Spinal cord (tissue), 10 donors: ENCODE data around the gene TMEM131L. TPM values are rescaled to one million over a fixed set of nuclear protein-coding genes. Genes with fewer than 3 reads are reported as not detected.

Experiments used
- DNase-seq, 6 donors: peaks; one replicate each; pipeline versions ENCODE4 v3.0.0 to v3.0.0-alpha.2; 2013 to 2015; ENCODE audit warnings: low spot score in 6 of 6, low read depth in 4 of 6
- H3K27ac ChIP-seq: one replicate; pipeline ENCODE4 v1.5.1; 2013; ENCODE audit warnings: low read depth, low read length, control low read depth
- H3K27me3 ChIP-seq: one replicate; pipeline ENCODE4 v1.6.1; 2013; ENCODE audit warnings: low read length; ENCODE audit not compliant: control insufficient read depth, insufficient read depth
- H3K36me3 ChIP-seq: one replicate; pipeline ENCODE4 v1.6.1; 2013; ENCODE audit warnings: low read length; ENCODE audit not compliant: control insufficient read depth, insufficient read depth
- H3K4me1 ChIP-seq: one replicate; pipeline ENCODE4 v1.6.1; 2013; ENCODE audit warnings: low read length; ENCODE audit not compliant: control insufficient read depth, insufficient read depth
- H3K4me3 ChIP-seq: one replicate; pipeline ENCODE4 v1.5.1; 2013; ENCODE audit warnings: low read depth, low read length, control low read depth
- H3K9me3 ChIP-seq: one replicate; pipeline ENCODE4 v1.6.1; 2013; ENCODE audit warnings: low read length; ENCODE audit not compliant: control insufficient read depth, insufficient read depth
- WGBS: methylation state at CpG from one replicate; pipeline ENCODE4 v1.1.5; 2013; ENCODE audit warnings: missing lambda C conversion rate; ENCODE audit not compliant: insufficient coverage; 5-methylcytosine and 5-hydroxymethylcytosine counted together
- polyA plus RNA-seq, 2 donors: library from polyadenylated mRNA; unstranded; fragments of 120-200 nt; gene quantifications; one replicate each; pipeline ENCODE4 v1.2.1, GENCODE V29; 2013; ENCODE audit not compliant: insufficient read length in 2 of 2
- total RNA-seq, 2 donors: library from RNA; depleted of rRNA in 1 of 2; stranded (reverse); fragments of 120-200 nt in 1 of 2; fragments of >200 nt in 1 of 2; gene quantifications; one replicate each; pipeline versions ENCODE4 v1.2.3 to v1.2.4, GENCODE V29; 2013 to 2014
- donor health status: healthy.

TMEM131L gene
- total and polyA plus RNA-seq, 4 donors = 6.5 to 18.1 (median 12.4) TPM

DNA sequence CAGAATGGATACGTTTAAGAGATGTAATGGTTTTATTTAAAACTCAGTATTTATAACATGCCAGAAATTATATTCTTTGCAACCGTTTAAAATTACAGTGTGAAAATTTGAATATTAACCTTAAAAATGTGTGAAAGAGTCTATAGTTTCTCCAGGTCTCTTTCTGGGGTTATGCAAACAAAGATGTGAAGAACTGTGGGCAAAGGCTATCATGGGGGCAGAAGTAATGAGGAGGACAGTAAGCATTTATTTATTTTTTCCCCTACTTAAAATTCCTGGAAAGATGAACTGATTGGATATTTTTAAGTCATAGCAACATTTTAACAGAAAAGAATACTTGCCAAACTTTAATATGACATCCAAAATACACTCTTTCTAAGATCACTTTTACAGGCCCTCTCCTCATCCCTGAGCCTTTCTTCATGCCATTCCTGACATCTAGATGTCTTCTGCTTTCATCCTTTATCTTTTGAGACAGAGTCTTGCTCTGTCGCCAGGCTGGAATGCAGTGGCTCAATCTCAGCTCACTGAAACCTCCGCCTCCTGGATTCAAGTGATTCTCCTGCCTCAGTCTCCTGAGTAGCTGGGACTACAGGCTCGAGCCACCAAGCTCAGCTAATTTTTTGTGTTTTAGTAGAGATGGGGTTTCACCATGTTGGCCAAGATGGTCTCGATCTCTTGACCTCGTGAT lies 46.1 kb downstream of the TMEM131L start:
- no peaks in the 10 kb centered on the region for H3K9me3 ChIP-seq
- no peak overlapping the region for H3K4me3 ChIP-seq
- H3K4me1 ChIP-seq = no peaks in the 10 kb centered on the region
- WGBS = 66% methylated on average over 4 of the region's 7 CpGs
- no peak for DNase-seq
- no peak overlapping the region for H3K27ac ChIP-seq
- H3K36me3 ChIP-seq = no peaks in the 10 kb centered on the region
- H3K27me3 ChIP-seq = no peaks in the 10 kb centered on the region

DNA sequence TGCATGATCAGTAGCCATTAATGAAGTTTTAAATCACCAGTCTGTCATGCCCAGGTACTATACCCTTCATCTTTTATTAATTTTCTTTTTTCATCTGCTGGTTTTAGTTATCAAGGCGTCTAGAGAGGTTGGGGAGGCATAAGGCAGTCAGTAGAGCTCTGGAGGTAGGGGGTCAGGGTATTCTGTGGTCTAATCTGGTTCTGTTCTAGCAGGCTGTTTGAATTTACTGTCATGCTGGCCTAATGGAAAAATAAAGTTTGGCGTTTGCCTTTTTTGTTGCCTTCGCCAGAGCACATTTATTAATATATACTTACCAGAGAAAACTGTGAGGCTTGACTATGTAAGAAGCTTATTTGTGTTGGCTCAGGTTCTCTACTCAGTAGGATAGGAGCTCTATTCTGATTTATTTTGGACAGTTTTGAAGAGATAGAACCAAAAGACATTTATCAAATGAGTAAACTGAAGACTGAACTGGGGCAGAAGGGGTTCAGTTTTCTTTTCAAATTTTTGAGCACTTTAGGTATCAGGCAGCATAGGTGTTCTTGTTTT lies 46.9 kb downstream of the TMEM131L start:
- Histone ChIP-seq H3K9me3 (no peaks in the 10 kb centered on the region), H3K27ac (no peak overlapping the region), H3K27me3 (no peaks in the 10 kb centered on the region), H3K36me3 (no peaks in the 10 kb centered on the region), H3K4me3 (no peak overlapping the region), H3K4me1 (no peaks in the 10 kb centered on the region)
- no CpG with 5 or more reads among the region's 3 CpGs for WGBS
- no peak for DNase-seq

DNA sequence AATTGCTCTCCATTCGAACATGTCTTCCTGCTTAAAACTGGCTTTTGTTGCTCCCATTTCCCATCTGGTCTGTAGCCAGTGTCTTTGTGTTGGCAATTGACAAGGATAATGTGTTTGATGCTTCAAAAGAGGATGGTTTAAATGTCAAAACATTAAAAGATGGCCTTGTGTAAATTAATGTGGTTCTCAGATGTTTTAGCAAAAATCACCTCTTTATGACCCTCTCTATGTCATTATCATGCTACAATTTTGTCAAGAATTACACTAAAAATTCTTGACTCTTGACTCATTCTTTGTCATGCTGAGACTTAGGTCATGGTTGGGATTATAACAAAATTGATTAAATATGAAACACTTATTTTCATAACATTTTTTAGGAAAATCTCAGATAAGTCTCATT lies 47.4 kb downstream of the TMEM131L start:
- WGBS = no CpG with 5 or more reads among the region's 1 CpG
- H3K9me3 ChIP-seq = no peaks in the 10 kb centered on the region
- H3K27ac ChIP-seq = no peak overlapping the region

DNA sequence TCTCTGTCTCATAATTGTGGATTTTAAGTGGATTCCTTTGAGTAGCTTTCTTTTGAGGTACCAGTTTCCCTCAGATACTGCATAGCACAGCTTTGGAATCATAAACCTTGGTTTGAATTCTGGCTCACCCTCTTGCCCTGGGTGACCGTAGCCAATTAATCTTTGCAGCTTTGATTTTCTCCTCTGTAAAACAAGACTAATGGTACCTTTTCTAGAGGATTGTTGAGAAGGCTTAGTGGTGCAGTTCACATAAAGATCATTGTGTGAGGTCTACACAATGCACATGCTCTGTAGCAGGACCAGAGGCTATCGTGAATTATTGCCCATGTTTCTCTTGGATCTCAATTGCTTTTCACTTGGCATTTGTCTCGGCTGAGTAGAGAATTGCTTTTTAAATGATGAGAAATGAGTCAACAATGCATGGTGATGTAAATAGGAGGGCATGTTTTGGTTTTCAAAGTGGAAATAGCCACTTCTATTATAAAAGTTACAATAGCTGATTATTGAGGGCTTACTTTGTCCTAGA lies 47.9 kb downstream of the TMEM131L start:
- Histone ChIP-seq H3K4me1 (no peaks in the 10 kb centered on the region), H3K27me3 (no peaks in the 10 kb centered on the region), H3K9me3 (no peaks in the 10 kb centered on the region), H3K27ac (no peak overlapping the region), H3K4me3 (no peak overlapping the region), H3K36me3 (no peaks in the 10 kb centered on the region)
- WGBS = 0% methylated on average over 2 of the region's 3 CpGs
- DNase-seq = peak in 2 of 6 donors; percentile 58 to 81

More for the DNA sequence above, 47.4 kb downstream of the TMEM131L start:
- Histone ChIP-seq H3K4me3 (no peak overlapping the region), H3K4me1 (no peaks in the 10 kb centered on the region), H3K36me3 (no peaks in the 10 kb centered on the region), H3K27me3 (no peaks in the 10 kb centered on the region)
- DNase-seq = no peak

DNA sequence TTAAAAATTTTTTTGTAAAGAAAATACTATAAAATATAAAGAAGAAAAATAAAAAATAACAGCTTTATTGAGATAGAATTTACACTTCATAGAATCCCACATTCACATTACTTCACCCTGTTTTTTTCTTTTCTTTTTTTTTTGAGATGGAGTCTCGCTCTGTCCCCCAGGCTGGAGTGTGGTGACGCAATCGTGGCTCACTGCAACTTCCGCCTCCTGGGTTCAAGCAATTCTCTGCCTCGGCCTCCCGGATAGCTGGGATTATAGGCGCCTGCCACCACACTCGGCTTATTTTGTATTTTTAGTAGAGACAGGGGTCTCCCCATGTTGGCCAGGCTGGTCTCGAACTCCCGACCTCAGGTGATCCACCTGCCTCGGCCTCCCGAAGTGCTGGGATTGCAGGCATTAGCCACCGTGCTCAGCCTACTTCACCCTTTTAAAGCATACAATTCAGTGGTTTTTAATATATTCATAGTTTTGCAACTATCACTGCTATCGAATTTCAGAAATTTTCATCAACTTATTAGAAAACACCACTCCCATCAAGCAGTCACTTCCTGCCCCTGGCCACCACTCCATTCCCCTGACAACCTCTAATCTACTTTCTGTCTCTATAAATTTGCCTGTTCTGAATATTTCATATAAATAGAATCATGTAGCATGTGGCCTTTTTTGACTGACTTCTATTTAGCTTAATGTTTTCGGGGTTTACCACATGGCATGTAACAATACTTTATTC lies 48.7 kb downstream of the TMEM131L start:
- Histone ChIP-seq H3K4me3 (no peak overlapping the region), H3K27ac (no peak overlapping the region), H3K27me3 (no peaks in the 10 kb centered on the region), H3K9me3 (no peaks in the 10 kb centered on the region), H3K36me3 (no peaks in the 10 kb centered on the region), H3K4me1 (no peaks in the 10 kb centered on the region)
- 89% methylated on average over 6 of the region's 15 CpGs for WGBS
- DNase-seq = no peak

DNA sequence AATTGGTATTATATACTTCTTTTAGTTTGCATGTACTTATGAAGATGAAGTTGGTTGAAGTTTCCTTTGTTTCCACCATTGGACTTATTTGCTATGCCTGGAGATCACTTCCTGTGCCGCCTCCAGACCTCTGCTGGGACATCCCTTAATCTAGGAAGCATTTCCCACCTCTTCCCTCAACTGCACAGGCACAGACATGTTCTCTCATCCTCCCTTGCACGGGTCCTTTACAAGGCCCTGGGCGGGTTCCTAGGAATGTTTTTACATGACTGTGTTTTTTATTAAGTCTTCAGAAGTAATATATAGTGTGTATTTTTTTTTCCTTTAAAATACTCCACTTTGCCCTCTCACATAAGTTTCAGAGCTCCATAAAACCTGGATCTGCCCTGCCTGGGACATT lies 51.0 kb downstream of the TMEM131L start:
- Histone ChIP-seq H3K4me1 (no peaks in the 10 kb centered on the region), H3K36me3 (no peaks in the 10 kb centered on the region), H3K27ac (no peak overlapping the region), H3K9me3 (no peaks in the 10 kb centered on the region), H3K4me3 (no peak overlapping the region), H3K27me3 (no peaks in the 10 kb centered on the region)
- WGBS = 100% methylated on average over 1 of the region's 3 CpGs
- no peak for DNase-seq

DNA sequence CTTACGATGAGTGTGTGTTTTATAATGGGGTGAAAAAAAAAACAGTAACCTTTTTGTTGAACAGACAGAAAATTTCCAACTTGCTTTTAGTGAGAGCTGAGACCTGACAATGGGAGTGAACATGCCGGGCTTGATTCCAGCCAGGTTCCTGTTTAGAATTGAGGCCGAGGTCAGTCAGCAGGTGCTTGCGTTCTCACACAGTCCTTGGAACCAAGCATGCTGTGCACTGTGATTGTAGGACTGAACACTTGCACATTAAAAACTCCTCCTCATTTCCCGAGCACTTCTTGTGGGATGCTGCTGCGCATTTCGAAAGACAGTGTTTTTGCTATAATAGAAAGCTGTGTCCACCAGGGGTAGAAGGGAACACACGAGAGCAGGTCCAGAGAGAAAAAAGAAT lies 51.8 kb downstream of the TMEM131L start:
- Histone ChIP-seq H3K4me1 (no peaks in the 10 kb centered on the region), H3K9me3 (no peaks in the 10 kb centered on the region), H3K4me3 (no peak overlapping the region), H3K36me3 (no peaks in the 10 kb centered on the region), H3K27ac (no peak overlapping the region), H3K27me3 (no peaks in the 10 kb centered on the region)
- WGBS = 31% methylated on average over 7 of the region's 8 CpGs
- DNase-seq = peak in 2 of 6 donors; percentile 39 to 44

DNA sequence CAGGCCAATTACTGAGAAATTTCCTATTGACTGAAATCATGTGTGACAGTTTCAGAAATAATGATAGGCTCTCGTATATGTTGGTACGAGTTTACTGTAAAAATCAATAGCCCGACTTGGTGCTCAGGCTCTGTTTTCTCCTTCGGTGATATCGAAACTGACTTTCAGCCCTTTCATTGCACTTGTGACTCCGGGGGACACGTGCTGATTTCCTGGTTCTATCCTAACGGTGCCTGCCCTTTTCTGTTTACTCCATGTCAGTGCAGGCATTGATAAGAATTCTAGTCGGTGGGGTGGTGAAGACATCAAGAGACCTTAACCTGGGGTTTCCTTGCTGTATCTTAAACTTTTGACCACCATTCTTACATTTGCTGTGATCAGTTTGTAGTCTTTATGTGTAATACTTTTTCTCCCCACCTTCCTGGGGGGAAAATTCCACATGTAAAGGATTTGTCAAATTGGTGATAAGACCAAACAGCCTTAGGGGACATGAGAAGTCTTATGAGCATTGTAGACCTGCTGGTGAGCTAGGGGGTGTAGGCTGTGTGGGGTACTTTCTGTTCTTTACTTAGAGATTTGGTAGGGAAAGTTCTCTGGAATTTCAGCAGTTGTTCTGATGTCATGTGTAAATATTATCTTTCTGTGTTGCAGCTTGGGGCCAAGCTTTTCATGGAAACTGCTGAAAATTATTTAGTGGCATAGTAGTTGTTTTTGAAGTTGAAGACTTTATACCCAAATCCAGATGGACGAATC lies 52.7 kb downstream of the TMEM131L start:
- H3K4me3 ChIP-seq = no peak overlapping the region
- no peaks in the 10 kb centered on the region for H3K4me1 ChIP-seq
- 76% methylated on average over 7 of the region's 10 CpGs for WGBS
- DNase-seq = no peak
- no peaks in the 10 kb centered on the region for H3K36me3 ChIP-seq
- no peaks in the 10 kb centered on the region for H3K27me3 ChIP-seq
- H3K27ac ChIP-seq = no peak overlapping the region
- no peaks in the 10 kb centered on the region for H3K9me3 ChIP-seq

DNA sequence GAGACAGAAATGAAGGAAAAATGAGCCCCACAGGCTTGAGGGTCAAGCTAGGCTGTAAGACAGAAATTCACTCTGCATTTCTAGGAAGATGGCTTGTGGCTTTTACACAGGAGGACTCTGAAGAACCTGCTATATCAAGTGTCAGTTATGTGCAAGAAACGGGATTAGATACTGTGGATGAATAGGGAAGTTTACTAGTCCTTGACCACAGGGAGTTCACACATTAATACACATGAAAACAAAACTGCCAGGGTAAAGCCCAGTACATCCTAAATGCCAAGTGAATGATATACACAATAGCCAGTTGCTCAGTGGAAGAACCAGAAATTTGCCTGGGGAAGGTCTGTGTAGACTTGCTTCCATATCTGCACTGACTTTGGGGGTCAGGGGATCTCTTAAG lies 53.5 kb downstream of the TMEM131L start:
- WGBS = no CpG with 5 or more reads among the region's 1 CpG
- H3K27ac ChIP-seq = no peak overlapping the region
- H3K9me3 ChIP-seq = no peaks in the 10 kb centered on the region

More for the DNA sequence above, 53.5 kb downstream of the TMEM131L start:
- no peak overlapping the region for H3K4me3 ChIP-seq
- peaks cover 2% of the 10 kb centered on the region for H3K4me1 ChIP-seq
- no peaks in the 10 kb centered on the region for H3K36me3 ChIP-seq
- no peaks in the 10 kb centered on the region for H3K27me3 ChIP-seq
- DNase-seq = no peak
